OCI-LY1 (cell line): Measurements from ENCODE around the gene STXBP3.

Experiments used
- EZH2 ChIP-seq: fragments of 200-600 bp; sonication (generic), shearing (Covaris generic); IDR thresholded peaks from 2 replicates; pipeline ENCODE4 v1.8.0; 2017; ENCODE audit warnings: borderline replicate concordance, mixed run types, mild to moderate bottlenecking, antibody characterized with exemption, low read length, moderate library complexity, mixed read lengths
- TF ChIP-seq, protein P1 (sequence below): fragments of 200-600 bp; sonication (generic), shearing (Covaris generic); IDR thresholded peaks from 2 replicates; pipeline ENCODE4 v1.5.1; 2017; ENCODE audit warnings: mild to moderate bottlenecking, antibody characterized with exemption, low read length, moderate library complexity, mixed read lengths

DNA sequence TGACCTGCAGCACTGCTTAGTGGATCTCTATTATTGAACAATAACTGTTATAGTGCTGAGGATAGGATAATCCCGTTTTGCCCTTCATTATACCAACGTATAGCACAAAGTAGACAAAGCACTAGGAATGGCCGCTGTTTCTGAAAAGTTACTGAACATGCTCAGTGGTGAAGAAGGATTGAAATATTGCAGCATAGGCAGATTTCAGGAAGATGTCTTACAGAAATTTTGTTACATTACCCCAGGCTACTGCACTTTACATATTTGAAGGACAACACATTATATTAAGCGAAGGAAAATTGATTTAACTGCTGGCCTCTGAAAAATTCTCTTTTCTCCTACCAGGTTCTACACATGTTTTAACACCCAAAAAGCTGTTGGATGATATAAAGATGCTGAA, 62.0 kb downstream of the STXBP3 start:
- TF ChIP-seq, protein P1, sequence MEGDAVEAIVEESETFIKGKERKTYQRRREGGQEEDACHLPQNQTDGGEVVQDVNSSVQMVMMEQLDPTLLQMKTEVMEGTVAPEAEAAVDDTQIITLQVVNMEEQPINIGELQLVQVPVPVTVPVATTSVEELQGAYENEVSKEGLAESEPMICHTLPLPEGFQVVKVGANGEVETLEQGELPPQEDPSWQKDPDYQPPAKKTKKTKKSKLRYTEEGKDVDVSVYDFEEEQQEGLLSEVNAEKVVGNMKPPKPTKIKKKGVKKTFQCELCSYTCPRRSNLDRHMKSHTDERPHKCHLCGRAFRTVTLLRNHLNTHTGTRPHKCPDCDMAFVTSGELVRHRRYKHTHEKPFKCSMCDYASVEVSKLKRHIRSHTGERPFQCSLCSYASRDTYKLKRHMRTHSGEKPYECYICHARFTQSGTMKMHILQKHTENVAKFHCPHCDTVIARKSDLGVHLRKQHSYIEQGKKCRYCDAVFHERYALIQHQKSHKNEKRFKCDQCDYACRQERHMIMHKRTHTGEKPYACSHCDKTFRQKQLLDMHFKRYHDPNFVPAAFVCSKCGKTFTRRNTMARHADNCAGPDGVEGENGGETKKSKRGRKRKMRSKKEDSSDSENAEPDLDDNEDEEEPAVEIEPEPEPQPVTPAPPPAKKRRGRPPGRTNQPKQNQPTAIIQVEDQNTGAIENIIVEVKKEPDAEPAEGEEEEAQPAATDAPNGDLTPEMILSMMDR: no peak
- TF ChIP-seq EZH2: no peak
